NCI-H128 (cell line): Measurements from ENCODE around the gene DGCR8.
"Not testable (repeated sequence)": the region's sequence is repeated elsewhere in the genome, so short reads cannot be mapped to it uniquely, and the experiment has no call there.

Experiments
- DNase-seq: peaks from one replicate; lab custom pipeline; 2025; ENCODE audit not compliant: unreplicated experiment; lab: John Stamatoyannopoulos, UW

DGCR8 gene

GRCh38 chr22:20149257-20150250 lies 69.5 kb downstream of the DGCR8 start:
- no peak for DNase-seq

DNA sequence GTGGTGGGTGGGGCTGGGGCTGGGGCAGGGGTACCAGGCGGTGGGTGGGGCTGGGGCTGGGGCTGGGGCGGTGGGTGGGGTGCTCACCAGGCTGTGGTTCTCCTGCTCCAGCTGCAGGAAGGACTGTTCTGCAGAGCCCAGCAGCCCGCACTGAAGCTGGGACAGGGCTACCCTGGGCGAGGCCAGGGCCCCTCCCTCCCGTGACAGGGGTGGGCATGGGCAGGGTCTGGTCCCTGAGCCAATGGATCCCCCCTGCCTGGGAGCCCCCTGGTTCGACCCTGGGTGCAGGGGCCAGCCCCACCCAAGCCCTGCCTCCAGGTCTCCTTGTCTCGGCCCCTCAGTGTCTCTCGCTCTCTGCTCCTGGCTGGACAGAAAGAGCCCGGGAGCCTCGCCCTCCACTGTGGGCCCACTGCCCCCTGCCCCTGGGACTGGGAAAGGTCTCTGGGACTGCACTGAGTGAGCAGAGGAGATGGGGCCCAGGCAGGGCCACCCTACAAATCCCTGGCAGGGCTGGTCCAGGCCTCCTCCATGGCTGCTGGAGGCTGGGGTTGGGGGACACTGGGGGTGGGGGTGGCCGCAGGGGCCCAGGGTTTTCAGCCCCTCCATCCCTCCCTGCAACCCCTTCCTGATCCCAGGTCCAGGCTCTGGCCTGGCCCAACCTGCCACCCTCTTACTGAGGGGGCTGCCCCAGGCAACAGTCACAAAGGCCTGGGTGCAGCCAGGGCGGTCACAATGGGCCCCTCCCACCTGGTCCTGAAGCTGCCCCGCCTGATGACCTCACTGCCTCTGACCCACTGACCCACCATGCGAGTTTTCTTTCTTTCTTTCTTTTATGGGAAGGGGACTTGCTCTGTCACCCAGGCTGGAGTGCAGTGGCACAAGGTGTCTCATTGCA lies 70.6 kb downstream of the DGCR8 start, which contains the start of gene CCDC188:
TSS of gene CCDC188 (minus strand) at position 675 of the 895 bp plus-strand sequence. CDS start at position 606, 69 bp downstream.
- no peak for DNase-seq

GRCh38 chr22:20151276-20151588 lies 71.2 kb downstream of the DGCR8 start:
- DNase-seq: no peak

GRCh38 chr22:20152464-20152890 lies 72.4 kb downstream of the DGCR8 start:
- DNase-seq: no peak

DNA sequence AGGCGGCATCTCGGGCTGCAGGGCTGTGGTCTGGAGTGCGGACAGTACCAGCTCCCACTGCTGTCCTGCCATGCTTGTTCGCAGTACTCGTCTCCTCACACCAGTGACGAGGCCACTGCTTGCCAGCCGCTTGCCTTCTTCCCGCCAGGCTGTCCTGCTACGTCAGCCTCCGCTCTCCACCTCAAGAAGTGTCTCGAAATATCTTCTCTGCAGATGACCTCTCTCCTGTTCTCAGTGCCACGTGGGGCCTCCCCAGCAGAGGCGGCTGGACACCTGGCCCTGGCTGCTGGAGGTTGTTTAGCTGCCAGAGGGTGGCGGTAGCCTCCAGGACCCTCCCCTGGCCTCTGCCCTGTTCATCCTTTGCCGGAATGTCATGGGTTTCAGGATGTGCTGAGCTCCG lies 73.9 kb downstream of the DGCR8 start:
- DNase-seq: no peak

DNA sequence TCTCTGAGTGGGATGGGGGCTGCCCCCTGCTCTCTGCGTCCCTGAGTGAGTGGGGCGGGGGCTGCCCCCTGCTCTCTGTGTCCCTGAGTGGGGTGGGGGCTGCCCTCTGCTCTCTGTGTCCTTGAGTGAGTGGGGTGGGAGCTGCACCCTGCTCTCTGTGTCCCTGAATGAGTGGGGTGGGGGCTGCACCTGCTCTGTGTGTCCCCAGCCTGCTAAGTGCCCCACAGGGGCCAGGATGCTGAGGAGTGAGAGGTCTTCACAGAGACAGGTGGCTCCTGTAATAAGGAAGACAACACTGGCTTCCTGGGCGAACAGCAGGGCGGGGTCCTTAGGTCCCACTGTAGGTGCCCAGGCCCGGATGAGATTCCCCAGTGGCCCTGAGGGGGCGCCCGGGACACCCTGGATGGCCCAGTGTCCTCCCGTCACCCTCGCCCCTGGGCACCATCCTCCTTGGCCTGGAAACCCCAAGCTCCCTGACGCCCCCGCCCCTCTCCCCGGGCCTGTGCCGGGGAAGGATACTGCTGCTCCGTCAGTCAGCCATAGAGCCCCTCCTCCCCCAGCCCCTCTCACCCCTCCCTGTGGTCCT lies 74.7 kb downstream of the DGCR8 start:
- no peak for DNase-seq

GRCh38 chr22:20155330-20156041 lies 75.4 kb downstream of the DGCR8 start:
- DNase-seq: peak; percentile 68

DNA sequence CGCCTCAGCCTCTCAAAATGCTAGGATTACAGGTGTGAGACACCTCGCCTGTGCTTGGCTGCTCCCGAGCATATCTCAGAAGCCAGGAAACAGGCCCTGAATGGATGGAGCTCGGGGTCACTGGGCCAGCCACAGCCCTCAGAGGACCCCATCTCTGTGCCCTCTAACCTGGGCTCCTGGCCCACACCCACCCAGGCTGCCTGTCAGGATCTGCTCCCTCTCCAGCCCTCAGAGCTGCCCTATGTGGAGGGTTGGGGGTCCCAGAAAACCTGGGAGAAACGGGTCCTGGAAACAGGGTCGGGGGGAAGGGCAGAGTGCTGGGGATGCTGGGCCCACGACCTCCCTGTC lies 76.0 kb downstream of the DGCR8 start:
- no peak for DNase-seq

- DNase-seq: peak; percentile 22
Observed at GRCh38 chr22:20156611-20157429, 76.8 kb downstream of the DGCR8 start.

GRCh38 chr22:20157430-20158183 lies 77.6 kb downstream of the DGCR8 start:
- no peak for DNase-seq

GRCh38 chr22:20158391-20159036 lies 78.5 kb downstream of the DGCR8 start:
- no peak for DNase-seq

DNA sequence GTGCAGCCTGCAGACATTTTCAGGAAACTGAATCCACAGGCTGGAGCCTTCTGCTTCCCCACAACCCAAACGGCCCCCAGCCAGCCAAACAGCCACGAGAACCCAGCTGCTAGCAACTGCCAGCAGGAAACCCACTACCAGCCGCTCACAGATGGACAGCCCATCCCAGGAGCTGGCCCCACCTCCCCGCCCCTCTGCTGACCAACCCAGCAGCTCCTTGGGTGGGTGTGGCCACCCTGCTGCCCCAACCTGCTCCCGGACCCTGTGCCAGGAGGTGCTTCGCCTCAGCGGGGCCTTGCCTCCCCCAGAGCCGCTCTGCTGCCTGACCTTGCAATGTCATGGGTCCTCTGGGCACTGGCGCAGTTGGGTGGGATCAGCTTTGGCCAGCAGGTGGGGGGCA lies 79.0 kb downstream of the DGCR8 start:
- no peak for DNase-seq

GRCh38 chr22:20159531-20159930 lies 79.5 kb downstream of the DGCR8 start:
- DNase-seq: not testable (repeated sequence)

DNA sequence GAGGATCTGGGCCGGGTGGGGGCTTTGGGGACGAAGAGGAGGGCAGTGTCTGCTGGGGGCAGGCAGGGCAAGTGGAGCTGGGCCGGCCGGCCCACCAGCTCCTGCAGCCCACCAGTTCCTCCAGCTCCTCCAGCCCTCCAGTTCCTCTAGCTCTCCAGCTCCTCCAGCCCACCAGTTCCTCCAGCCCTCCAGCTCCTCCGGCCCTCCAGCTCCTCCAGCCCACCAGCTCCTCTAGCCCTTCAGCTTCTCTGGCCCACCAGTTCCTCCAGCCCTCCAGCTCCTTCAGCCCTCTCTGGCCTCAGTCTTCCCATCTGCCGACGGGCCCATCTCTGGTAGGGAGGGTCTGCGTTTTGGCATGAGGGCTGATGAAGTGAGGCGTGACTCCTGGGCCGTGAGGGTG lies 80.0 kb downstream of the DGCR8 start:
- no peak for DNase-seq
